ENCODE measurements around the gene PCBP2. TPM values are rescaled to one million over a fixed set of nuclear protein-coding genes. Genes with fewer than 3 reads are reported as not detected.

PCBP2 gene
- total RNA-seq, 1 experiment from 2014 or later, result 856 TPM

- intact Hi-C loops (cut with micrococcal nuclease), result loop anchor here (5.0 kb wide), 1 partner anchor 72 kb away; the partner anchor contains the start of gene SP1
- POLR2A ChIA-PET, result no interaction called here
- no TSS peak for BruUV-seq (replicated peaks)
- no peak for TF ChIP-seq ATF3 (IDR thresholded peaks at IDR 0.05)
- TF ChIP-seq JUND (IDR thresholded peaks at IDR 0.05), result no peak
- TF ChIP-seq YY1 (IDR thresholded peaks at IDR 0.05; ENCODE audit: extremely low read depth, insufficient replicate concordance, low read depth, low read length), result no peak
- TF ChIP-seq ELF1 (IDR thresholded peaks at IDR 0.05; ENCODE audit: borderline replicate concordance, low read depth), result no peak
- TF ChIP-seq EZH2phosphoT487 (IDR thresholded peaks at IDR 0.05; ENCODE audit: borderline replicate concordance), result no peak
- TF ChIP-seq TCF7L2 (IDR thresholded peaks at IDR 0.05; ENCODE audit: borderline replicate concordance, extremely low read depth, insufficient read depth, insufficient read length), result no peak
- TF ChIP-seq CBX3 (IDR thresholded peaks at IDR 0.05; ENCODE audit: low read depth), result no peak
- no peak for TF ChIP-seq ZBTB33 (IDR thresholded peaks at IDR 0.05; ENCODE audit: extremely low read depth, insufficient replicate concordance, low read length)
- TF ChIP-seq EZH2 (IDR thresholded peaks at IDR 0.05), result no peak
- no peak for TF ChIP-seq FOSL1 (IDR thresholded peaks at IDR 0.05; ENCODE audit: low read depth)
- TF ChIP-seq SIN3A (IDR thresholded peaks at IDR 0.05; ENCODE audit: low read depth), result no peak
- no peak for TF ChIP-seq SP1 (IDR thresholded peaks at IDR 0.05; ENCODE audit: low read depth)
- no peak for TF ChIP-seq MAX (IDR thresholded peaks at IDR 0.05)
- no peak for TF ChIP-seq RAD21 (IDR thresholded peaks at IDR 0.05; ENCODE audit: low read depth)
- TF ChIP-seq EGR1 (IDR thresholded peaks at IDR 0.05; ENCODE audit: low read depth), result no peak
- no peak for TF ChIP-seq CTCF (IDR thresholded peaks at IDR 0.05 in 2 of 3, conservative IDR thresholded peaks at IDR 0.05 in 1 of 3; ENCODE audit: borderline replicate concordance in 1 of 3, insufficient read depth in 1 of 3, low read depth in 2 of 3, low read length in 2 of 3)
- no peak for TF ChIP-seq SRF (IDR thresholded peaks at IDR 0.05; ENCODE audit: low read depth)
- no peak for TF ChIP-seq CEBPB (IDR thresholded peaks at IDR 0.05; ENCODE audit: low read depth)
- ATAC-seq (no peak), DNase-seq (ENCODE audit: low read depth, low spot score) (no peak)
- Histone ChIP-seq H3K9me3 (ENCODE audit: control insufficient read depth in 1 of 2, insufficient read depth in 1 of 2, low read depth in 1 of 2, low read length in 2 of 2) (no peaks in the 10 kb centered on the region), H3K27ac (ENCODE audit: low read depth, low read length) (no peak overlapping the region), H3K4me1 (ENCODE audit: control insufficient read depth in 1 of 2, insufficient read depth in 2 of 2, low read length in 2 of 2) (peaks cover 0 to 14% of the 10 kb centered on the region in 2 experiments; a peak in 3 of 4 replicates), H3K4me2 (ENCODE audit: low read length) (peak overlapping the region; percentile 75; the same call in 1 of the 2 replicates), H4K20me1 (ENCODE audit: insufficient read depth) (peaks cover 49% of the 10 kb centered on the region; the same call in 1 of the 2 replicates), H3K9me2 (ENCODE audit: insufficient read depth) (no peaks in the 10 kb centered on the region), H2AFZ (ENCODE audit: low read depth, low read length, poor library complexity, severe bottlenecking) (no peak overlapping the region), H3K9ac (ENCODE audit: low read length) (peak overlapping the region; percentile 98; the same call in 1 of the 2 replicates), H3K27me3 (ENCODE audit: insufficient read depth, low read length) (no peaks in the 10 kb centered on the region), H3K79me2 (ENCODE audit: insufficient read depth, low read length) (peaks cover 70% of the 10 kb centered on the region), H3K4me3 (replicated peaks in 1 of 2; ENCODE audit: low read depth in 1 of 2, low read length in 2 of 2) (no peak overlapping the region), H3K36me3 (ENCODE audit: control insufficient read depth in 1 of 2, insufficient read depth in 2 of 2, low read length in 2 of 2) (peaks cover 44 to 55% of the 10 kb centered on the region in 2 experiments)
- CTCF ChIA-PET, result no interaction called here
- RAD21 ChIA-PET (ENCODE audit: low non-redundant PET in 1 of 2, low total read pairs in 2 of 2, uncharacterized antibody in 2 of 2, unreplicated experiment in 2 of 2), result no interaction called here
Observed at GRCh38 chr12:53453953-53454640, 2.2 kb downstream of the PCBP2 start.
